Smooth muscle cell (in vitro differentiated cells): ENCODE measurements around the gene CNTNAP4. TPM values are rescaled to one million over a fixed set of nuclear protein-coding genes. Genes with fewer than 3 reads are reported as not detected.

Experiments used
- DNase-seq: peaks from one replicate; lab custom pipeline; 2025; ENCODE audit not compliant: unreplicated experiment; lab: John Stamatoyannopoulos, UW
- H2AFZ ChIP-seq: fragments of 200-600 bp; sonication (generic); 2 replicates; pipeline ENCODE4 v1.6.0; 2016; ENCODE audit warnings: antibody characterized with exemption, low read depth, mild to moderate bottlenecking
- H3F3A ChIP-seq: fragments of 200-600 bp; sonication (generic); 2 replicates; pipeline ENCODE4 v1.6.0; 2017; ENCODE audit warnings: antibody characterized with exemption, low read depth
- H3K27ac ChIP-seq: fragments of 200-600 bp; sonication (generic); 2 replicates; pipeline ENCODE4 v1.5.1; 2016; ENCODE audit warnings: low read depth, mild to moderate bottlenecking
- H3K27me3 ChIP-seq: fragments of 200-600 bp; sonication (generic); 2 replicates; pipeline ENCODE4 v1.6.1; 2016; ENCODE audit warnings: low read depth, mild to moderate bottlenecking
- H3K36me3 ChIP-seq: fragments of 200-600 bp; sonication (generic); 2 replicates; pipeline ENCODE4 v1.5.1; 2016; ENCODE audit warnings: low read depth
- H3K4me1 ChIP-seq: fragments of 200-600 bp; sonication (generic); 2 replicates; pipeline ENCODE4 v1.5.1; 2016; ENCODE audit warnings: low read depth
- H3K4me2 ChIP-seq: fragments of 200-600 bp; sonication (generic); 2 replicates; pipeline ENCODE4 v1.6.0; 2016; ENCODE audit warnings: mild to moderate bottlenecking
- H3K4me3 ChIP-seq: fragments of 200-600 bp; sonication (generic); 2 replicates; pipeline ENCODE4 v1.5.1; 2016; ENCODE audit warnings: mild to moderate bottlenecking
- H3K79me2 ChIP-seq: fragments of 200-600 bp; sonication (generic); 2 replicates; pipeline ENCODE4 v1.6.0; 2016; ENCODE audit warnings: low read depth, mild to moderate bottlenecking
- H3K9ac ChIP-seq: fragments of 200-600 bp; sonication (generic); 2 replicates; pipeline ENCODE4 v1.6.0; 2016; ENCODE audit warnings: low read depth
- H3K9me3 ChIP-seq: fragments of 200-600 bp; sonication (generic); replicated peaks from 2 replicates; pipeline ENCODE4 v1.5.1; 2016; ENCODE audit warnings: low read depth
- H4K20me1 ChIP-seq: fragments of 200-600 bp; sonication (generic); 2 replicates; pipeline ENCODE4 v1.6.0; 2016; ENCODE audit warnings: low read depth
- CTCF ChIP-seq: fragments of 200-600 bp; sonication (generic); IDR thresholded peaks from 2 replicates; pipeline ENCODE4 v1.5.1; 2017; ENCODE audit warnings: borderline replicate concordance, mild to moderate bottlenecking, antibody characterized with exemption; ENCODE audit not compliant: insufficient read depth, poor library complexity, severe bottlenecking
- WGBS: methylation state at CpG from one replicate; pipeline ENCODE4 v1.1.7; 2016; ENCODE audit warnings: low lambda C conversion rate; 5-methylcytosine and 5-hydroxymethylcytosine counted together
- polyA plus RNA-seq: library from polyadenylated mRNA; unstranded; fragments of >200 nt; fragmentation: Nextera tagmentation; extraction: Ambion mirVana; gene quantifications from 2 replicates; pipeline ENCODE4 v1.2.1, GENCODE V29; 2016
- total RNA-seq: library from RNA; depleted of rRNA; stranded (reverse); fragments of >200 nt; gene quantifications from 2 replicates; pipeline ENCODE4 v1.2.3, GENCODE V29; 2014

The CNTNAP4 gene
- total and polyA plus RNA-seq, 2 experiments from 2014 or later, result 0.13 to 0.25 TPM

- Histone ChIP-seq H3K4me3 (no peak overlapping the region), H4K20me1 (no peaks in the 10 kb centered on the region), H3K79me2 (no peaks in the 10 kb centered on the region), H3K27ac (no peak overlapping the region), H3K4me2 (no peak overlapping the region), H3K9ac (no peak overlapping the region), H3K4me1 (no peaks in the 10 kb centered on the region), H3F3A (no peaks in the 10 kb centered on the region), H3K36me3 (no peaks in the 10 kb centered on the region), H3K27me3 (no peaks in the 10 kb centered on the region), H3K9me3 (no peaks in the 10 kb centered on the region), H2AFZ (no peak overlapping the region)
- no peak for TF ChIP-seq CTCF
- DNase-seq, result no peak
- 81% methylated on average over 4 of the region's 4 CpGs for WGBS
These were observed 119.8 kb downstream of the CNTNAP4 start for GRCh38 chr16:76396977-76397376.

DNA sequence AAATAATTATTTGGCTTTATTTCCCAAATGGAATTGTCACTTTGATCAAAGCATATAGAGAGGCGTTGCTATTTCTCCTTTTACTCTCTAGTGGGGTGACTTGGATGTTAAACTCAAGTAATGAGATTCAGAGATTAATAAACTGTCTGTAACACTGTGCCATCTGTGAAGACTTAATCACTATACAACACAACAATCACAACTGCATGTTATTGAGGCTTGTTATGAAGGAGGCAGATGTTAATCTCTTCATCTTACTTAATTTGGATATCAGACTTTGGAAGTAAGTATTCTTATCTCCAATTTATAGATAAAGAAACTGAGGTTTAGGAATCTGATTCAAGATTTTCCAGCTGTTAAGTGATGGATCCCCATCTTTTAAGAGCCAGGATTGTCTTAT, 132.5 kb downstream of the CNTNAP4 start:
- Histone ChIP-seq H3K4me1 (no peaks in the 10 kb centered on the region), H3K9ac (no peak overlapping the region), H3K4me2 (no peak overlapping the region), H3K9me3 (no peaks in the 10 kb centered on the region), H3K27me3 (no peaks in the 10 kb centered on the region), H3K27ac (no peak overlapping the region), H3K4me3 (no peak overlapping the region), H3K79me2 (no peaks in the 10 kb centered on the region), H2AFZ (no peak overlapping the region), H4K20me1 (no peaks in the 10 kb centered on the region), H3K36me3 (no peaks in the 10 kb centered on the region), H3F3A (no peaks in the 10 kb centered on the region)
- TF ChIP-seq CTCF, result no peak
- DNase-seq, result no peak
- WGBS, result 68% methylated on average over 1 of the region's 1 CpG

GRCh38 chr16:76421571-76421970, 144.4 kb downstream of the CNTNAP4 start:
- H3K27ac ChIP-seq, result no peak overlapping the region
- no peaks in the 10 kb centered on the region for H4K20me1 ChIP-seq
- H3K27me3 ChIP-seq, result no peaks in the 10 kb centered on the region
- no peak overlapping the region for H2AFZ ChIP-seq
- H3K79me2 ChIP-seq, result no peaks in the 10 kb centered on the region
- H3K4me1 ChIP-seq, result no peaks in the 10 kb centered on the region
- H3K36me3 ChIP-seq, result no peaks in the 10 kb centered on the region
- DNase-seq, result no peak
- no peak overlapping the region for H3K9ac ChIP-seq
- H3K9me3 ChIP-seq, result no peaks in the 10 kb centered on the region
- H3K4me2 ChIP-seq, result no peak overlapping the region
- no peak for TF ChIP-seq CTCF
- H3F3A ChIP-seq, result no peaks in the 10 kb centered on the region
- WGBS, result 81% methylated on average over 2 of the region's 2 CpGs
- no peak overlapping the region for H3K4me3 ChIP-seq

GRCh38 chr16:76428858-76429257, 151.7 kb downstream of the CNTNAP4 start:
- no peak for DNase-seq
- H3K9ac ChIP-seq, result no peak overlapping the region
- no peaks in the 10 kb centered on the region for H3K4me1 ChIP-seq
- H3K4me2 ChIP-seq, result no peak overlapping the region
- H3K9me3 ChIP-seq, result no peaks in the 10 kb centered on the region
- H3K27me3 ChIP-seq, result peaks cover 3% of the 10 kb centered on the region
- no peaks in the 10 kb centered on the region for H3K36me3 ChIP-seq
- H3K4me3 ChIP-seq, result no peak overlapping the region
- H3K27ac ChIP-seq, result no peak overlapping the region
- whole genome bisulfite sequencing, result 45% methylated on average over 5 of the region's 5 CpGs
- H2AFZ ChIP-seq, result no peak overlapping the region
- H3F3A ChIP-seq, result no peaks in the 10 kb centered on the region
- TF ChIP-seq CTCF, result no peak
- H3K79me2 ChIP-seq, result no peaks in the 10 kb centered on the region
- H4K20me1 ChIP-seq, result no peaks in the 10 kb centered on the region
